HG02759 (cell line): ENCODE measurements around the gene SLC22A25.
"Not testable (repeated sequence)": the region's sequence is repeated elsewhere in the genome, so short reads cannot be mapped to it uniquely, and the experiment has no call there.

Experiments
- ATAC-seq: cut with Tn5 transposase; IDR thresholded peaks from one replicate; pipeline ENCODE4 v1.9.1; 2021; ENCODE audit warnings: mild to moderate bottlenecking, moderate library complexity; ENCODE audit not compliant: unreplicated experiment

Gene SLC22A25

DNA sequence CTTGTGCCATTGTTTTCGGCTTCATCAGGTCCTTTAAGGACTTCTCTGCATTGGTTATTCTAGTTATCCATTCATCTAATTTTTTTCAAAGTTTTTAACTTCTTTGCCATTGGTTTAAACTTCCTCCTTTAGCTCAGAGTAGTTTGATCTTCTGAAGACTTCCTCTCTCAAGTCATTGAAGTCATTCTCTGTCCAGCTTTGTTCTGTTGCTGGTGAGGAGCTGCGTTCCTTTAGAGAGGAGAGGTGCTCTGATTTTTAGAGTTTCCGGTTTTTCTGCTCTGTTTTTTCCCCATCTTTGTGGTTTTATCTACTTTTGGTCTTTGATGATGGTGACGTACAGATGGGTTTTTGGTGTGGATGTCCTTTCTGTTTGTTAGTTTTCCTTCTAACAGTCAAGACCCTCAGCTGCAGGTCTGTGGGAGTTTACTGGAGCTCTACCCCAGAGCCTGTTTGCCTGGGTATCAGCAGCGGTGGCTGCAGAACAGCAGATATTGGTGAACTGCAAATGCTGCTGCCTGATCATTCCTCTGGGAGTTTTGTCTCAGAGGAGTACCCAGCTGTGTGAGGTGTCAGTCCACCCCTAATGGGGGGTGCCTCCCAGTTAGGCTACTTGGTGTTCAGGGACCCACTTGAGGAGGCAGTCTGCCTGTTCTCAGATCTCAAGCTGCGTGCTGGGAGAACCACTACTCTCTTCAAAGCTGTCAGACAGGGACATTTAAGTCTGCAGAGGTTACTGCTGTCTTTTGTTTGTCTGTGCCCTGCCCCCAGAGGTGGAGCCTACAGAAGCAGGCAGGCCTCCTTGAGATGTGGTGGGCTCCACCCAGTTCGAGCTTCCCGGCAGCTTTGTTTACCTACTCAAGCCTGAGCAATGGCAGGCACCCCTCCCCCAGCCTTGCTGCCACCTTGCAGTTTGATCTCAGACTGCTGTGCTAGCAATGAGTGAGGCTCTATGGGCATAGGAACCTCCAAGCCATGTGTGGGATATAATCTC is 7.6 kb downstream of the SLC22A25 start:
- not testable (repeated sequence) for ATAC-seq

DNA sequence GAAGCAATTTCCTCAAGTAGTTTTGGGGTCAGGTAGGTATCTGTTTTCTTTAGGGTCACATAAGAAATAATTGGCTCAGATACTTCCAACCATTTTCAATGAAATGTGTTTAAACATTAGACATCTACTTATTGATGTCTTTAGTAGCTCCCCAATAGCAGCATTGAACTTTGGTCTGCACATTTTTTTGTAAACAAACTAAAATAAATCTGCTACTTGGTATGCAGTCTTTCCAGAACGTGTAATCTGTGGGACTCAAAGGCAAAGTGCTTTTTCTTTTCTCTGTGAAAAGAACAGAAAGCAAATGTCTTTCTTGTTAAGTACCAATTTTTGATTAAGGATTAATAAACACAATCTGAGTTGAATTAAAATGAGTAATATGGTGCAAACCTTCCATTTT is 13.6 kb downstream of the SLC22A25 start:
- no peak for ATAC-seq

DNA sequence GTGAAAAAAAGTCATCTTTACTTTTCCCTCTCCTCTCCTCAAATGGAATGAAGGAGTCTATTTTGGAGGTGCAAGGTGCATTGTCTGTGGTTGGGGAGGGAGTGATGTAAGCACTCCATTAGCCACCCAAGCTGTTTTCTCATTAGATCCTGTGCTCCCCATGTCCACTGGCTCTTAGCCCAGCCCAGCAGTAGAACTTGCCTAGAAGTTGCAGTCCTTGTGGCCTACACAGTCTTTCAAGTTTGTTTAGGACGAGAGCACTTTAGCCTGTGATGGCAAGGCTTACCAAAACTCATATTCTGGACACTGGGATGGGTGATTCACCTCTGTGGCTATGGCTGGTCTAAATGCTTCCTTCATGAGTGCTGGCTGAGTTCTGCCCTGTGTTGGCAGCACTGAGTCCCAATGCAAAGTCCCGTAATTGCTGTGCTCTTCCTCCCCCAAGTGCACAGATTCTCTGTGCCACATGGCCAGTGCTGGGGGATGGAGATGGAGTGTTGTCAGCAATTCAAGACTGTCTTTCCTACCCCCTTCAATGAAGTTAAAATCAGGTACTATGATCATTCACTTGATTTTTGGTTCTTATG is 15.8 kb downstream of the SLC22A25 start:
- ATAC-seq, result no peak

DNA sequence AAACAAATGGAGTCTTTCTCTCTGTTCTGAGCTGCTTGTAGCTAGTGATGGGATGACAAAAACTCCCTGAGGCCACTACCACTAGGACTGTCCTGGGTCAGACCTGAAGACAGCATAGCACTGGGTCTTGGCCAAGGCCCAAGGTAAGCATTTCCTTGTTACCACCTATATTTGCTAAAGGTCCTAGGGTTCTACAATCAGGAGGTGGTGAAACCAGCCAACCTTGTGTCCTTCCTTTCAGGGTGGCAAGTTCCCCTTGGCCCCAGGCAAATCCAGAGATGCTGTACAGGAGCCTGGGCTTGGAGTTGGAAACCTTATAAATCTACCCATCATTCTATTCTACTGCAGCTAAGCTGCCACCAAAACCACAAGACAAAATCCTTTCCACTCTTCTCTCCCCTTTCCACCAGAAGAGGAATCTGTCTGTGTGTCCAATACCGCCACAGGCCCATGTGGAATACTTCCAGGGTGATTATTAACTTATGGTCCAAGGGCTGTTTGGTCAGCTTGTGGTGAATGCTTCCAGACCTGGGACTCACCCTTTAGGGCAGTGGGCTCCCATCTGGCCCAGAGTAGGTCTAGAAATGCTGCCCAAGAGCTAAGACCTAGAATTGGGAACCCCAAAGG is 16.8 kb downstream of the SLC22A25 start:
- ATAC-seq, result no peak

DNA sequence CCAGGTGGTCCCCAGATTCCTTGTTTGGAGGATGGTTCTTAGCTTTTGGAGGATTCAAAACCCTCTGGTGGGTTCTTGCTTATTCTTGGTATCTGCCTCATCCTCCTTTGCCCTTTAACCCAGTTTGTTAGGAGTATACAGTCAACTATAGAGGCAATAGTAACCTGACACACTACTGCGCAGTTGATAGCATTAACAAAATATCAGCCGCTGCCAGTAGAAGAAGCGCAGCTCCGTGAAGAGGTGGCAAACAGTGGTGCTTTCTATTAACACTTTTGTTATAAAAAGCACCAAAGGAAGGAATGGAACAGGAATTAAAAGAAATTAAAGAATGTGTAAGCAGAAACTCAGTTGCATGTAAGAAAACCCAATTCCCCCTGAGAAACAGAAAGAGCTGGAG is 29.3 kb downstream of the SLC22A25 start:
- no peak for ATAC-seq

DNA sequence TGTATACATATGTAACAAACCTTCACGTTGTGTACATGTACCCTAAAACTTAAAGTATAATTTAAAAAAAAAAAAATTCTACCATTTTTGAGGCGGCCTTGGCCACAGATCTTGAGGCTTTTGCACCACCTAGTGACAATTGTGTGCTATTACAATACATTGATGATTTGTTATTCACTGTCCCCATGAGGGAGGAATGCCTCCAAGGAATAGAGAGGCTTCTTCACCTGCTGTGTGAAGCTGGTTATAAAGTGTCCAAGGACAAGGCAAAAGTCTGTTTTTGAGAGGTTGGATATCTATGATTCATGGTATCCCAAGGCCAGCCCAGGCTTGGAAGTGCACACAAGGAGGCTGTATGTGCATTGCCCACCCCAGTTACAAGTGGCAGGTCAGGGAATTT is 30.7 kb downstream of the SLC22A25 start:
- ATAC-seq, result no peak

DNA sequence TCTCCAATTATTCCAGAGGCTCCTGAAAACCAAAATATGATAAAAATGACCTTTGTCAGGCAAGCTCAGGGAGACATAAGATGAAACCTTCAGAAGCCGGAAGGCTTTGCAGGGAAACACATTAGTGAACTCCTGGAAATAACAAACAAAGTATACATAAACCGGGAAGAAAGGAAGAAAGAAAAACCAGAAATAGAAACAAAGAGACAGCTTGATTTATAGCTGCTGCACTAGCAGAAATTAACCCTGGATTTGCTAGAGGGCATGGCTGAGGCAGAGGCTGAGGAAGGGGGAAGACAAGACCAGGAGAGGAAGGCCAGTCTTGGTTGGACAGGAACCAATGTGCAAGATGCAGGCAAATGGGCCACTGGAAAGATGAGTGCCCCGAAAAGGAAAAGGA is 33.3 kb downstream of the SLC22A25 start:
- no peak for ATAC-seq
